Right lung (tissue), 5 donors: Measurements from ENCODE around the gene PIGT. TPM values are rescaled to one million over a fixed set of nuclear protein-coding genes. Genes with fewer than 3 reads are reported as not detected.

Experiments used
- DNase-seq, 2 donors: peaks; one replicate each; pipeline ENCODE4 v3.0.0-alpha.2; 2013
- polyA plus RNA-seq, 5 donors: library from polyadenylated mRNA; unstranded; fragments of 120-200 nt; gene quantifications; one replicate each; pipeline versions ENCODE4 v1.2.1 to v1.2.3, GENCODE V29; 2013; ENCODE audit warnings: inconsistent platforms in 1 of 5, low replicate concordance in 1 of 5; ENCODE audit not compliant: insufficient read length in 5 of 5, insufficient read depth in 1 of 5

PIGT gene
- polyA plus RNA-seq, 5 donors: 75.8 to 89.8 (median 84.1) TPM

DNA sequence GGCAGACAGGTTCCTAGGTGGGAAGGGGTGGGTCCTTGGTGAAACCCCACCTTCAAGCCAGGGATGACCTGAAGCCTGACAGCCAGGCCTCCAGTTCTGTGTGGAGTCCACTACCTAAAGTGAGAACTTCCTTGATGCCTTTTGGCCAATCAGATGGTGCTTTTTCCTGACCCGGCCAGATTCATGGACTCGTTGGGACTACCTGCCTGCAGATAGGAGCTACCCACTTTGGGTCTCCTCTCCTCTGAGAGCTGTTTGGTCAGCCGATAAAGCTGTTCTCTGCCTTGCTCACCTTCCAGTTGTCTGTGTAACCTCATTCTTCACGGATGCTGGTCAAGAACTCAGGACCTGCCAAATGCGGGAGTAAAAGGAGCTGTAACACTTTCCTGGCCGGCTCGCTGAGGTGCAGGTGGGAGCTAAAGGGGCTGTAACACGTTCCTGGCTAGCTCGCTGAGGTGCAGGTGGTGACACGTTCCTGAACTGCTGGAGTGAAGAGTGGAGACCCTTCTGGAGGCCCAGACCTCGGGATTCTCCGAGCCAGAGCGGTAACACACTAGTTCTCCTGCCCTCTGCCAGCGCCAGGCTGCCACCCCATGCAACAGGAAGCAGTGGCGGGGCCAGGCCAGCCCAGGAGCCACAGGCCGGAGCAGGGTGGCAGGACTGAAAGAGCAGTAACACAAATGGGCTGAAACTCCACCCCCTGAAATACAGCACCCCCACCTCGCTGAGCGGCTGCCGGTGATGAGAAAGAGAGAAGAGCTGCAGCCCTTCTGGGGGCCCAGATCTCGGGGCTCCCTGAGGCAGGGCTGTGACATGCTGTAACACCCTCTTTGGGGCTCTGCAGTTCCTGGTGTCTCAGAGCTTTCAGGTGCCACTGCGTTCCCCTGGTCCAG lies 21.5 kb upstream of the PIGT start:
- no peak for DNase-seq

DNA sequence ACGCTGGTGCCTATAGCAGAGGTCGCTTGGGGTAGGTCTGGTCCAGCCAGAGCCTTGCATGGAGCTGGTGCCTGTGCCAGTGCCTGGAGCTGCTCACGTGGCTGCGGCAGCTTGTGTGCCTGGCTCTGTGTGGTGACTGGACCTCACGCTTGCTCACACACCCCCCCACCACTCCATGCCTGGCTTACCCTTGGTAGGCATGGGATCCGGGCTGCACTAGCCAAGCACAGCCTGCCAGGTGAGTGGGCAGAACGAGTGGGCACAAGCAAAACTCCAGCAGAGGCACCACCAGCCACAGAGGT lies 20.9 kb upstream of the PIGT start:
- no peak for DNase-seq

DNA sequence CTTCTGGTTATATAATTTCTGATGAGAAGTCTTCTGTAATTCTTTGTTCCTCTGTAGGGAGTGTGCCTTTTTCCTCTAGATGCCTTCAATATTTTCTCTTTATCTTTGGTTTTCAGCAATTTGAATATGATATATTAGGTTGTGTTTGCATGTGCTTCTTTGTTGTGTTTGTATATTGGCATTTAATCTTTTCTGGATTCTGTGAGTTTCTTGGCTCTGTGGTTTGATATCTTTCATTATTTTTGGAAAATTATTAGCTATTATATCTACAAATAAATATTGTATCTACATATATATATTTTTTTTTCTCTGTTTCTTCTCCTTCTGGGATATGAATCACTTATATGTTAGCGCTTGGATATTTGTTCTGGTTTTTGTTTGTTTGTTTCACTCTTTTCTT lies 16.9 kb upstream of the PIGT start:
- no peak for DNase-seq

DNA sequence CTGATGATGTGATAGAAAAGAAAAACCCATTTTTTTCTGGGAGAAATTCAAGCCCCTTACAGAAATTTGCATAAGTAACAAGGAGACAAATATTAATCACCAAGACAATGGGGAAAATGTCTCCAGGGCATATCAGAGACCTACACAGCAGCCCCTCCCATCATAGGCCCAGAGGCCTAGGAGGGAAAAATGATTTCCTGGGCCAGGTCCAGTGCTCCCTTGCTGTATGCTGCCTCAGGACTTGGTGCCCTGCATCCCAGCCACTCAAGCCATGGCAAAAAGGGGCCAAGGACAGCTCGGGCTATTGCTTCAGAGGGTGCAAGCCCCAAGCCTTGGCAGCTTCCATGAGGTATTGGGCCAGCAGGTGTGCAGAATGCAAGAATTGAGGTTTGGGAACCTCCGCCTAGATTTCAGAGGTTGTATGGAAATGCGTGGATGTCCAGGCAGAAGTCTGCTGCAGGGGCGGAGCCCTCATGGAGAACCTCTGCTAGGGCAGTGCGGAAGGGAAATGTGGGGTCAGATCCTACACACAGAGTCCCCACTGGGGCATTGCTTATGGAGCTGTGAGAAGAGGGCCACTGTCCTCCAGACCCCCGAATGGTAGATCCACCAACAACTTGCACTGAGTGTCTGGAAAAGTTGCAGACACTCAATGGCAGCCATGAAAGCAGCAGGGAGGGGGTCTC lies 15.5 kb upstream of the PIGT start:
- no peak for DNase-seq

DNA sequence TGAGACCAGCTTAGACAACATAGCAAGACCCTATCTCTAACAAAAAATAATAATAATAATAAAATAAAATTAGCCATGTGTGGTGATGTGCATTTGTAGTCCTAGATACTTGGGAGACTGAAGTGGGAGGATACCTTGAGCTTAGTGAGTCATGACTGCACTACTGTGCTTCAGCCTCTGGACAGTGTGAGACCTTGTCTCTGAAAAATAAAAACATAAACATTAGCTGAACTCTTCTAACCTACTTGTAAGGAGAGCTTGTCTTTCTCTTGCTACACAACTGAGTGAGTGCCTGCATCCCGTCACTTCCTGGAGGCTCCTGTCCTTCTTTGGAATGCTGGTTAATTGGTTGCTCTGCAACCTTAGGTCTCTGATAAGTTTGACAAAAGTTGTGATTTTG lies 13.0 kb upstream of the PIGT start:
- no peak for DNase-seq

DNA sequence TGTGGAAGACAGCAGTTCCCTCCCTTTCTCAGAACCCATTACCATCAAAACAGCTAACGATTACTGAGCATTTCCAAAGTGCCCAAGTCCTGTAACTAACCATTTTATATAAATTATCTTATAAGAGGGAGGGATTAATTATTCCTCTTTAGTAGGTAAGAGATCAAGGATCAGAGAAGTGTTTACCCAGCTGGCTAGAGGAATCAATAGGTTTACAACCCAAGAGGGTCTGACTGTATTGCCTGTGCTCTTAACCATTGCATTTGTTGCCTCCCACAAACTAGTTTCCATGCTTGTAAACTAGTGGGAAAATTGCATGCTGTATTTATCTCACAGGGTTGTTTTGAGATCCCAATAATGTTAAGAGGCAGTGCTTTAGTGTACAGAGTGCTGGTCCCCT lies 11.5 kb upstream of the PIGT start:
- DNase-seq: no peak

DNA sequence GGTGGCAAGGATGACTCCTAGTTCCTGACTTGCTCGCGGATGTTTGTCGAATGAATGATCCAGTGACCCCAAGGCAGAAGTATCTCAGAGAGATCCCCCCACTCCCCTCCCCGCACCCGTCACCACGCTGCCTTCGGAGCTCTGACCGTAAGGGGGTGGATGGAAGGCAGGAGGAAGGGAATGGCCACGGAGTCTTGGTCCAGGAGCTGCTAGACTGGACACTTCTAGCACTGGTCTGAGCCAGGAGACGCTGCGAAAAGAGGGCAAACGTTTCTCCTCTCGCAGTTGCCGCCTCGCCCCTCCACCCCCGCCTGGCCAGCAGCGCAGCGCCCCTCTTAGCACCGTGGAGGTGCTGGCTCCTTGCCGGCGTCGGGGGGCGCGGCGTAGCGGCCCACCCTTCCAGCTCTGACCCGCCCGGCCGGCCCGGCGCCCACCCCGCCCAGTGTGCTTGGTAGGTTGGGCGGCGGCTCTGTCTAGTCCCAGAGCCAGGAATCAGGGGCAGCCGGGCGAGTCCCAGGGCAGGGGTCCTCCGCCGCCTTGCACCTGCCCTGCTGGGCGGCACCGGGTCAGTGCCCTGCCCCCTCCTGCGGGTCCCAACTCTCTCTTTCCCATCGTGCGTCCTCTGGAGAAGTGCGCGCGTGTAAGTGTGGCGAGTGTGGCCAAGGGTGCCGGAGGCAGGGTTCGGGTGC lies 10.2 kb upstream of the PIGT start:
- DNase-seq: no peak

DNA sequence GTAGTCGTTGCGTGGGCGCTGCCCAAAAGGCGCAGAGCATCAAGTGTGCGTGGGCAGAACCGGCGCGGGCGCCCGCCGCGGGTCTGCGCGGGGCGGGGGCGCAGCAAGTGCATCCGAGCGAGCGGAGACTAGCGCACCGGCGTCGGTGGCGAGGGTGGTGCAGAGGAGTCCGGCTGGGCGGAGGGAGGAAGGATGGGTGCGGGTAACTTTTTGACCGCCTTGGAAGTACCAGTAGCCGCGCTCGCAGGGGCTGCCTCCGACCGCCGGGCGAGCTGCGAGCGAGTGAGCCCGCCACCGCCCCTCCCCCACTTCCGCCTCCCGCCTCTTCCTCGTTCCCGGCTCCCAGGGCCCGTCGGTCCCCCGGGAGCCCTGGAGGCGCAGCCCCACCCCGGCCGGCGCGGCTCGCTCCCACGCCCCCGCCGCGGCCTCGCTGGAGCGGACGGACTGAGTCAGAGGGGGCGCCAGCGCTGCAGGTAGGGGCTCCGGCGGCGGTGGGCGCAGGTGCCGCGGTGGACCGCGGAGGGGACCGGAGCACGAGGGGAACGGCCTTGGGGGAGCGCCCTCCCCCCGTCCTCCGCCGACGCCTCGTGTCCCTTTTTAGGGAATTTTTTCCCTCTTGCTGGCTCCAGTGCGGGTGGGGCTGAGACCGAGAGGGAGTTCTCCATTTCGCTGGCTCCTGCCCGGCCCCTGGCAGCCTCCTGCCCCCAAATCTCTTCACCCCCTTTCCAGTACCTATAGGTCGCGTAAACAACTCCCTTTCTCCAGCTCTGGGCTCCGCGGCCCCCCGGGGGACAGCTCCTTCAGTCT lies 9.5 kb upstream of the PIGT start:
- peak in 1 of 2 donors; percentile 25 for DNase-seq

DNA sequence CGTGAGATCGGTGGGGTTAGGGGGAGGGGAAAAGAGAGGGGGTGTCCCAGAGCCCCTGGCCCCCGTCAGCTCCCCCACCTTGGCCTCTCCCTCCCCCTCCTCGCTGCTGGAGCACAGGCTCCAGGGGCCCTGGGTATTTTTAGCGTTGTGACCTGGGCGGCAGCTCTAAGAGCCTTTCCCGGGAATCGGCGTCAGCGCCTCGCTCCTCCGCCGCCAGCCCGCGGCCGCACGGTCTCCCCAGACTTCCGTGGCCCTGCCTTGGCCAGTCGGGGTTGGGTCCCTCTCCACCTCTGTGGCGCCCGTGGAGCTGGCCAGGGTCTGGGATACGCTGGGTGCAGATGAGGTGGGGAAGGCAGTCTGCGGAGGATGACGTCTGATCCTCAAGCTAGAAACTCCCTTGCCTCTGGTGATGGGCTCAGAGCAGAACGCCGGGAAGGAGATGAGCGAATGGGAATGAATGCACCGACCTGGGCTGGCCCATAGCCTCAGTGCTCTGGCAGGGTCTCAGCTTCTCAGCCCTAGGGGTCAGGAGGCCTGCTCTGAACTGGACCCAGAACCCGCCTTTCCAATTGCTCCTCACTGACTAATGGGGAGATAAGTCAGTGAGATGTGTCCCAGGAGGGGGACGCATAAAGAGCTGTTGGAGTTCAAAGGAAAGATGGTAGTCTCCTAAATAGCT lies 8.7 kb upstream of the PIGT start:
- no peak for DNase-seq

DNA sequence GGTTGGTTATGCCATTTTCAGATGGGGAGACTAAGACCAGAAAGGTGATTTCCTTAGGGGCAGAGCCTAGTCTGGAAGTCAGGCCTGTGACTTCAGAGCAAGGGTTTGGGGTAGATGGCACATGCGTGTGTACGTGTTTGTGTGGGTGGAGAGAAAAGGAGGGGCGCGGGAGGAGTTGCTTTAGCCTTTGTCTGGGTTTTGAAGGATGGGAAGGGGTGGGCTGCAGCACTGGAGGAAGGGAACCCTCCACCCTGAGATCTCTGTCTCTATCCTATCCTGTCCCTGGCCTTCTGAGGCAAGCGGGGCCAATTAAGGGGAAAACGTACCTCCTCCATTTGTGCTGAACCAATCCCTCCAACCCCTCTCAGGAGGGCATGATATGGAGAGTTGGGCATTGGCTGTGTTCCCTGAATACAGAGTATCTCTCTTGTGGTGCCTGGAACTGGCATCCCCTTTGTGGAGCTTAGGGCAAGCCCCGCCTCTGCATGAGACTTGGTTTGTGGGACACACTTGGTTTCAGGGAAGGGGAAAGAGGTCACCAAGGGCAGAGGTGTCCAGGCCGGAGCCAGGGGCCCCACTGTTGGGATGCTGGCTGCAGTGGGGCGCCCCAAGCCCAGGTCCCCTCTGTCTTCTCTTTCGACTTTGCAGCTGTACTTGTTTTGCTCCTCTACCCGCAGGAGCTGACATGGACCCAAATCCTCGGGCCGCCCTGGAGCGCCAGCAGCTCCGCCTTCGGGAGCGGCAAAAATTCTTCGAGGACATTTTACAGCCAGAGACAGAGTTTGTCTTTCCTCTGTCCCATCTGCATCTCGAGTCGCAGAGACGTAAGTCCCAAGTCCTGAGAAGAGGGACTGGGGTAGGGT lies 7.9 kb upstream of the PIGT start, which contains the start of gene DBNDD2:
TSS of gene DBNDD2 (plus strand) at position 507 of the 863 bp plus-strand sequence. CDS start at position 686, 179 bp downstream.
- no peak for DNase-seq

DNA sequence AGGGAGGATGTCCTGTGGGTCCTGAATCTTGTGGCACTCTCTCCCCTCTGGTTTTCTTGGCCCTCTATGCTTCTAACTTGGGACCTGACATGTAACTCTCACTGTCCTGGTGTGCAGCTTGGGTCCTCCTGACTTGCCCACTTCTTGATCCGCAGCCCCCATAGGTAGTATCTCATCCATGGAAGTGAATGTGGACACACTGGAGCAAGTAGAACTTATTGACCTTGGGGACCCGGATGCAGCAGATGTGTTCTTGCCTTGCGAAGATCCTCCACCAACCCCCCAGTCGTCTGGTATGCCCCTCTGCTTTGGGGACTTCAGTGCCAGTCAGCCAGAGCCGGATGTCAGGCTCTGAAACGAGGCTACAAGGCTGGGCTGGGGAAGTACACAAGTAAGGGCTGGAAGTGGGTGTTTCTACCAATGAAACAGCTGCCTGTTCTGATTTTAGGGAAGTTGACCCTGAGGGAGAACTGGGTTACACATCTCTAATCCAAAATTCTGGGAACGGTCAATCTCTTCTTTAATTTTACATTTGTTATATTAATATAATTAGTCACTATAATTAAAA lies 7.2 kb upstream of the PIGT start:
- DNase-seq: no peak

DNA sequence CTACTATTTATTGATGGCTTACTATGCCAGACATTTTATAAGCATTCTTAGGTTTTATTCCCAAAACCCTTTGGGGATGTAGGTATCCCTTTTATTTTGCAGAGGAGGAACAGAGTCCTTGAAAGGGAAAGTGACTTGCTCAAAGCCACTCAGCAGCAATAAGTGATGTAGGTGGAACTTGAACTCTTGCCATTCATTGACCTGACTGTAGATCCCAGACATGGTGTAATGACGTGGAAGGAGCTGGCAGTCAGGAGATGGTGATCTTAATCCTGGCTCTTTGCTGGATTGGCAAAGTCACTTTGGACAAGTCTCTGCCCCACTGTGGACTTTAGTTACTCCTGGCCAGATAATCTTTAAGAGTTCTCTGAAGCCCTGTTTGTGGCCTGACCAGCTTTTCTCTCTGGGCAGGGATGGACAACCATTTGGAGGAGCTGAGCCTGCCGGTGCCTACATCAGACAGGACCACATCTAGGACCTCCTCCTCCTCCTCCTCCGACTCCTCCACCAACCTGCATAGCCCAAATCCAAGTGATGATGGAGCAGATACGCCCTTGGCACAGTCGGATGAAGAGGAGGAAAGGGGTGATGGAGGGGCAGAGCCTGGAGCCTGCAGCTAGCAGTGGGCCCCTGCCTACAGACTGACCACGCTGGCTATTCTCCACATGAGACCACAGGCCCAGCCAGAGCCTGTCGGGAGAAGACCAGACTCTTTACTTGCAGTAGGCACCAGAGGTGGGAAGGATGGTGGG lies 6.2 kb upstream of the PIGT start:
- DNase-seq: no peak

DNA sequence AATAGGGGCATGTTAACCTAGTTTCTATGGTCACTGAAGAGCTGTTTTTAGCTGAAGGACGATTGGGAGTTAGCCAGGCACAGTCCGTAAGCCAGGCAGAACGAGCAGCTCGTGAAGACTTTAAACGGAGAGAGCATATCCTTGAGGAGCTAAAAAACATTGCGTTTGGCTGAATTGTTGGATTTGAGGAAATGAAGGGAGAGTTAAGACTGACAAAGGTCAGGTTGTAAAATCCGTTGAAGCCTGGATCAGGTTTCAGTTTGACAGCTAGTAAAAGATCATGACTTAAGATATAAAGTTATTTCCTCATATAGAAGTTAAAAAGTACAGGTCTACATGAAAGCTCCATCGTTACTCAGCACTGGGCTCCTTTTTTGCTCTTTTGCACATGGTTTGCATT lies 5.1 kb upstream of the PIGT start:
- no peak for DNase-seq

DNA sequence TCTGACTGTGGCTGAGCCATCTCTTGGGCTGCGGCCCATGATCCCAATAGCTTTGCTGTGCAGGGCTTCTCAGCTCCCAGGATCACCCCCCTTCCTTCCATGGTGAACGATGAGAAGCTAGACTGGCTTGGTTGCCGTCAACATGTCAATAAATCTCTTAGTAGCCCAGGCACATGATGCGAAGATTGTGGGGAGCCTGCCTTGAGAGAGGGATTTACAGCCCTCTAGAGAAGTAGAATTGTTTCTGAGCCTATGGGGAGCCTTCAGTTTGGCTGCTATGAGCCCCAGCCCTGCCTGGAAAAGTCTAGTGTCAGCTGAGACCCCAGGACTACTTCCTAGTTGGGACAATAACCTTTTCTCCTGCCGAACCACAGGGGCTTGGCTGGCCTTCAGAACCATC lies 3.3 kb upstream of the PIGT start:
- DNase-seq: no peak

DNA sequence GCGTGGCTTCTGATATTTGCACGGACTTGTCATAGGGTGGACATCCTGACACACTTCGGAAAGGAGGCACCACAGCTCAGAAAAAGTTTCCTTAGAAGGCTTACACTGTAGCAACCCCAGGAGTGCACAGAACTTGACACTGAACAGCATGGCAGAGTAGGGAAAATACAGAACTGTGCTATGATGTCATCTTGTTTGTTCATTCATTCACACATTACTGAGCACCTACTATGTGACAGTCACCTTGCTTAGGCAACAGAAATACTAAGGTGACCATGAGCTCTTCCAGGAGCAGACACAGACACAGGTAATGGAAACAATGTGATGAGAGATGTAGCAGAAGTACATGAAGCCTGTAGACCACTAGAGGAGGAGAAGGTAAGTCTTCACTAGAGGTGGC lies 2.5 kb upstream of the PIGT start:
- no peak for DNase-seq

DNA sequence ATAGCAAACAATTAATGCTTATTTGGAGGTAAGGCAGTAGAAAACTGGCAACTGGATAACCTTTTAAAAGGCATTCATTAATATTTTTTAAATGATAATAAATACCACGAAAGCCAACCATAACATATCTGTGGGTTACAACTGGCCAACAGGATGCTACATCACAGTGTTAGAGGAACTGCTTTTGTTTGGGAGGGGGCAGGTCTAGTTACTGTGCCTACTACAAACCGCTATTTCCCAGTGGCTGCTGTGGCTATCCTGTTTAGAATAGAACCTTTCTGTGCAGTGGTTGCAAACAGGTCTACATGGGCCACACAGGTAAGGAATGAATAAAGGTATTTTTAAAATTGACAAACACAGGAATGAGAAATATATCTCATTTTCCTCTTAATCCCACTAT lies 976 bp downstream of the PIGT start:
- DNase-seq: no peak

DNA sequence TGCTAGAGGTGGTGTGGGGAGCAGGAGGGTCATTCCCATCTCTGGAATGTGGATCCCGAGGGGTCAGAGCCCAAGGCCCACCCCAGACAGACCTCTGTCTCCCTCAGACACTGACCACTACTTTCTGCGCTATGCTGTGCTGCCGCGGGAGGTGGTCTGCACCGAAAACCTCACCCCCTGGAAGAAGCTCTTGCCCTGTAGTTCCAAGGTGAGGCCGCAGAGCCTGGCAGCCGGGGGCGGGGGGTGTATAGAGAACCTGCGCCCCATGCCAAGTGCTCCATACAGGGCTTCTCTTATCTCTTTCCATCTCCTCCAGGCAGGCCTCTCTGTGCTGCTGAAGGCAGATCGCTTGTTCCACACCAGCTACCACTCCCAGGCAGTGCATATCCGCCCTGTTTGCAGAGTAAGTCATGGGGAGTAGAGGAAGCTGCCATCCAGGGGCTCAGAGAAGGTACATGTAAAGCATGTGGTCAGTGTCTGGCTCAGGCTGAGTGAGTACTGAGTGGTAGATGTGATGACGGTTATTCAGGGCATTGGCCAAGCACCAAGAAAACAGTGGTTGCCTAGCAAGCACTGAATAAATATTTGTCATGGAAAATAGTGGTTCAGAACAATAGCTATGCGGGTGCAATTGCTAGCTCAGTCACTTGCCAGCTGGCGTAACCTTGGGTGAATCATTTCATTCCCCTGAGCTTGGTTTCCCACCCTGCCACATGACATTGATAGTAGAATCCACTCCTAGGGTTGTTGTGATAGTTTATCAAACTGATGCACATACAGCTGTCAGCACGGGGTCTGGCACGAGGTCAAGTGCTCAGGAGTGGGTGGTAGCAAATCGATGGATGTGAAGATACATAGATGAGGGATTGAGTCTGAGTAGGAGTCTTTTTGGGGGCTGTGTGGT lies 3.5 kb downstream of the PIGT start:
- DNase-seq: no peak

DNA sequence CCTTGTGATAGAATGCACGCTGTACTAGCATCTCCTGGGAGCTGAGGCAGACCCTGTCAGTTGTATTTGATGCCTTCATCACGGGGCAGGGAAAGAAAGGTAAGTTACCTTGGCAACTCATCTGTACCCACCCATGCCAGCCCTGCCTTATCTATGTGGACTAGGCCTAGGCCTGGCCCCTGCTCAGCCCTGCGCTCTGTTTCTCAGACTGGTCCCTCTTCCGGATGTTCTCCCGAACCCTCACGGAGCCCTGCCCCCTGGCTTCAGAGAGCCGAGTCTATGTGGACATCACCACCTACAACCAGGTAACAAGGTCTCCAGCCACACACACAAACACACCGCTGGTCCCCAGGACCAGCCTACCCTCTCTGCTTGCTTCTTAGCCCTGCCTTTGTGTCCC lies 4.2 kb downstream of the PIGT start:
- DNase-seq: no peak
